Measurements from ENCODE around the gene GRM7.

GRM7 gene

GRCh38 chr3:7518026-7518425 lies 657.1 kb downstream of the GRM7 start:
- no peaks in the 10 kb centered on the region for H3K27me3 Mint-ChIP-seq
- H3K27ac Mint-ChIP-seq = no peak overlapping the region
- no peak overlapping the region for H3K4me3 Mint-ChIP-seq
- H3K9me3 Mint-ChIP-seq = peaks cover 3% of the 10 kb centered on the region
- H3K4me1 Mint-ChIP-seq = no peaks in the 10 kb centered on the region
- no peaks in the 10 kb centered on the region for H3K36me3 Mint-ChIP-seq
- ATAC-seq = no peak

DNA sequence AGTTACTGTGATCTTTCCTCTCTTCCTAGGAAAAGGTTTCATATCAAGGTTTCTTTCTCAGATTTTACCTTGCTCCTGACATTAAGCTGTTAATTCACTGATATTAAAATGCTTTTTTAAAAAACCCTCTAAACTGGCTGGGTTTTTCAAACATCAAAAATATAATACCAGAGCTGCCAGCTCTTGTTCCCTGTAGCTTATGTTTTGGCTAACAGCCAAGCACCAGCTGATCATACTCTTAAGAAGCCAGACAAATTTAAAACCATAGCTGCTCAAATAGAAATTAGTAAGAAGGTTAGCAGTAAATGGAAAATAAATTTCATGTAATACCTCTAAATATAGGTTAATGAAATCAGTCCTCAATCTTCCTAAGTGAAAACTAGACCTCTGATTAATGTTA lies 657.5 kb downstream of the GRM7 start:
- Mint-ChIP-seq H3K27ac (no peak overlapping the region), H3K27me3 (no peaks in the 10 kb centered on the region), H3K4me1 (no peaks in the 10 kb centered on the region), H3K36me3 (no peaks in the 10 kb centered on the region), H3K9me3 (peaks cover 4% of the 10 kb centered on the region), H3K4me3 (no peak overlapping the region)
- ATAC-seq = no peak

DNA sequence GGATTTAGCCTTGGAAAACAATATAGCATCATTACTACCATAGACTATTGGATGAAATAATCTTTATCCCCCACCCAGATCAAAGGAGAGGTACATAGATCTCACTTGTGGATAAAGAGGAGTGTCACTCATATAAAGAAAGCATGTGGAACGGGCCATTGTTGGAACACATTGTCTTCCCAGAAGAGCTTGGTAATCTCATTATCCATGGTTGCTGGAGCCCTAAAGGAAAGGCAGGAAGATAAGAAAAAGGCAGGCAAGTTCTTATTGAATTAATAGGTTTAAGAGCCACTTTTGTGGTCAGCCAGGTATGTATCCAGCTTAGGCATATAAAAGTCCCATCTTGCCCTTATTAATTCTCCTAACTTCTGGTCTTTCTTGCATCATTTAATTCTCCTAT lies 659.1 kb downstream of the GRM7 start:
- ATAC-seq = no peak
- peaks cover 6% of the 10 kb centered on the region for H3K9me3 Mint-ChIP-seq
- no peak overlapping the region for H3K4me3 Mint-ChIP-seq
- no peak overlapping the region for H3K27ac Mint-ChIP-seq
- H3K36me3 Mint-ChIP-seq = no peaks in the 10 kb centered on the region
- no peaks in the 10 kb centered on the region for H3K4me1 Mint-ChIP-seq
- no peaks in the 10 kb centered on the region for H3K27me3 Mint-ChIP-seq

DNA sequence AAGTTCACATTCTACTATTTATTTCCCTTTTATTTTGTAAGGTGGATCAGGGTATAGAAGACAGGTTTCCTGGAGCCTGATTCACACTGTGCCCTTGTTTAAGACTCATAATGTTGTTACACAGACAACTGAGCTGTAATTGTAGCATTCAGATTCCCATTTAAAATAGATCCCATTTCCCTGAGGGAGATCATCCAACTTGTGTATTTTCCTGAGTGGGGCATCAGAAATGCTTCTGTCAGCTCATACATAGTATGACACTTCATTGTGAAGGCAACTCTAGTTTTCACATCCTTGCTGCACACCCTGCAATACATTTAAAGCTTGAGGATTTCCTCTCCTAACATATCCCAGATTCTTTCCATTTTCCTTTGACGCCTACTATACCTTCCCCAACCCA lies 659.7 kb downstream of the GRM7 start:
- H3K9me3 Mint-ChIP-seq = peaks cover 8% of the 10 kb centered on the region

DNA sequence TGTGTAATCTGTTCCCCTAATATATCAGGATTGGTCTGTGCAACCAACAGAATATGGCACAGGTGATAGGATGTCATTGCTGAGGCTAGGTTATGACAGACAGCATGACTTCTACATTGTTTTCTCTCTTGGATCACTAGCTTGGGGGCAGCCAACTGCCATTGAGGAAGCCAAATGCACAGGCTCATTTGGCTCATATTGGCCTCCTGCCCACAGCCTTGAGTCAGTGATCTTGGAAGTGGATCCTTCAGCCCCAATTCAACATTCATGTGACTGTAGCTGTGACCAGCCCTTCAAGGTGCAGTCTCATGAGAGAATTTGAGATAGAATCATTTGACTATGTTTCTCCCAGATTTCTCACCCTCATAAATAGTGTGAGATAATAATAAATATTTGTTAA lies 675.6 kb downstream of the GRM7 start:
- Mint-ChIP-seq H3K27ac (no peak overlapping the region), H3K27me3 (no peaks in the 10 kb centered on the region), H3K4me3 (no peak overlapping the region), H3K9me3 (no peaks in the 10 kb centered on the region), H3K4me1 (no peaks in the 10 kb centered on the region), H3K36me3 (no peaks in the 10 kb centered on the region)
- no peak for ATAC-seq

More for the DNA sequence above, 659.7 kb downstream of the GRM7 start:
- H3K27me3 Mint-ChIP-seq = no peaks in the 10 kb centered on the region
- H3K4me3 Mint-ChIP-seq = no peak overlapping the region
- no peaks in the 10 kb centered on the region for H3K4me1 Mint-ChIP-seq
- H3K27ac Mint-ChIP-seq = no peak overlapping the region
- no peaks in the 10 kb centered on the region for H3K36me3 Mint-ChIP-seq
- ATAC-seq = no peak

GRCh38 chr3:7536921-7537320 lies 676.0 kb downstream of the GRM7 start:
- Mint-ChIP-seq H3K4me3 (no peak overlapping the region), H3K9me3 (no peaks in the 10 kb centered on the region), H3K36me3 (no peaks in the 10 kb centered on the region), H3K27me3 (no peaks in the 10 kb centered on the region), H3K27ac (no peak overlapping the region), H3K4me1 (no peaks in the 10 kb centered on the region)
- no peak for ATAC-seq

DNA sequence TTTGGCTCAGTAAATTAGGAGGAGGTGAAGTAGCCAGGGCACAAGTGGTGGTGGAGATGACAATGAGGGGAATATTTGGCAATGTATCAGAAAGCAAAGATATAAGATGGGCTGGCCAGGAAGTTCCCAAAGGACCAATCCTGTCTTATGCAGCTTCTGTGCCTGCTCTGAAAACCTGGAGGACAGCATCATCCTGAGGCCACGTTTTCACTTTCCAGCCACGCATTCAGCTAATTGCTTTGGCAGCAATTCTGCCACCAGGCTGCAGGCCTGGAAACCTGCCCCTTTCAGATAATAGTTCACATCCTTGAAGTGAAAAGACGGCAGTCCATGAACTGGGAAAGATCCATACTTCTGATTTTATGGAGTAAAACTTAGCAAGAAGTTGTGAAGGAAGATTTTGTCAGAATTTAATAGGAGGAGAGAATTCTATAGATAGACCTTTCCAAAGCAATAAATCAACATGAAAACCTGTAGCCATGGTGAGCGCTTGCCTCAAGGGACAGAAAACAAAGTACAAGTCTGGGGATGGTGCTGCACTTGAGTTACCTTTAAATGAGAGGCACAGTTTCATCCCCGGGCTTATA lies 682.5 kb downstream of the GRM7 start:
- ATAC-seq = no peak
- H3K4me1 Mint-ChIP-seq = no peaks in the 10 kb centered on the region
- no peaks in the 10 kb centered on the region for H3K27me3 Mint-ChIP-seq
- no peaks in the 10 kb centered on the region for H3K9me3 Mint-ChIP-seq
- H3K36me3 Mint-ChIP-seq = no peaks in the 10 kb centered on the region
- H3K27ac Mint-ChIP-seq = no peak overlapping the region
- H3K4me3 Mint-ChIP-seq = no peak overlapping the region

GRCh38 chr3:7545334-7545733 lies 684.4 kb downstream of the GRM7 start:
- no peaks in the 10 kb centered on the region for H3K4me1 Mint-ChIP-seq

GRCh38 chr3:7546253-7546652 lies 685.3 kb downstream of the GRM7 start:
- no peak overlapping the region for H3K27ac Mint-ChIP-seq

More at GRCh38 chr3:7545334-7545733, 684.4 kb downstream of the GRM7 start:
- no peak overlapping the region for H3K27ac Mint-ChIP-seq
- H3K9me3 Mint-ChIP-seq = no peaks in the 10 kb centered on the region
- H3K4me3 Mint-ChIP-seq = no peak overlapping the region
- no peaks in the 10 kb centered on the region for H3K36me3 Mint-ChIP-seq
- no peaks in the 10 kb centered on the region for H3K27me3 Mint-ChIP-seq
- no peak for ATAC-seq

GRCh38 chr3:7547826-7548225 lies 686.9 kb downstream of the GRM7 start:
- ATAC-seq = no peak
- Mint-ChIP-seq H3K4me3 (no peak overlapping the region), H3K4me1 (no peaks in the 10 kb centered on the region), H3K9me3 (peaks cover 6% of the 10 kb centered on the region), H3K27me3 (no peaks in the 10 kb centered on the region), H3K27ac (no peak overlapping the region), H3K36me3 (no peaks in the 10 kb centered on the region)

More at GRCh38 chr3:7546253-7546652, 685.3 kb downstream of the GRM7 start:
- ATAC-seq = no peak
- Mint-ChIP-seq H3K27me3 (no peaks in the 10 kb centered on the region), H3K4me1 (no peaks in the 10 kb centered on the region), H3K9me3 (no peaks in the 10 kb centered on the region), H3K4me3 (no peak overlapping the region), H3K36me3 (no peaks in the 10 kb centered on the region)

GRCh38 chr3:7562892-7563291 lies 702.0 kb downstream of the GRM7 start:
- no peak overlapping the region for H3K4me3 Mint-ChIP-seq

GRCh38 chr3:7565574-7565973 lies 704.7 kb downstream of the GRM7 start:
- Mint-ChIP-seq H3K9me3 (peaks cover 5% of the 10 kb centered on the region), H3K27ac (no peak overlapping the region), H3K4me3 (no peak overlapping the region), H3K36me3 (no peaks in the 10 kb centered on the region), H3K4me1 (no peaks in the 10 kb centered on the region), H3K27me3 (no peaks in the 10 kb centered on the region)
- no peak for ATAC-seq

More at GRCh38 chr3:7562892-7563291, 702.0 kb downstream of the GRM7 start:
- Mint-ChIP-seq H3K27ac (no peak overlapping the region), H3K4me1 (no peaks in the 10 kb centered on the region), H3K36me3 (no peaks in the 10 kb centered on the region), H3K9me3 (peaks cover 2% of the 10 kb centered on the region), H3K27me3 (no peaks in the 10 kb centered on the region)
- ATAC-seq = no peak

- H3K4me1 Mint-ChIP-seq = no peaks in the 10 kb centered on the region
These were observed 706.2 kb downstream of the GRM7 start for GRCh38 chr3:7567160-7567559.

DNA sequence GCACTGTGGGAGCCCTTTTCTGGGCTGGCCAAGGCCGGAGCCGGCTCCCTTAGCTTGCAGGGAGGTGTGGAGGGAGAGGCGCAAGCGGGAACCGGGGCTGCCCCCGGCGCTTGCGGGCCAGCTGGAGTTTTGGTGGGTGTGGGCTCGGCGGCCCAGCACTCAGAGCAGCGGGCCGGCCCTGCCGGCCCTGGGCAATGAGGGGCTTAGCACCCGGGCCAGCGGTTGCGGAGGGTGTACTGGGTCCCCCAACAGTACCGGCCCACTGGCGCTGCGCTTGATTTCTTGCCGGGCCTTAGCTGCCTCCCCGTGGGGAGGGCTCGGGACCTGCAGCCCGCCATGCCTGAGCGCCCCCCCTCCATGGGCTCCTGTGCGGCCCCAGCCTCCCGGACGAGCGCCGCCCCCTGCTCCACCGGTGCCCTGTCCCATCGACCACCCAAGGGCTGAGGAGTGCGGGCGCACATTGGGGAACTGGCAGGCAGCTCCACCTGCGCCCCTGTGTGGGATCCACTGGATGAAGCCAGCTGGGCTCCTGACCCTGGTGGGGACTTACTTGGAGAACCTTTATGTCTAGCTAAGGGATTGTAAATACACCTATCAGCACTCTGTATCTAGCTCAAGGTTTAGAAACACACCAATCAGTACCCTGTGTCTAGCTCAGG lies 707.7 kb downstream of the GRM7 start:
- no peaks in the 10 kb centered on the region for H3K27me3 Mint-ChIP-seq
- H3K9me3 Mint-ChIP-seq = peaks cover 8% of the 10 kb centered on the region
- ATAC-seq = no peak
- H3K36me3 Mint-ChIP-seq = no peaks in the 10 kb centered on the region
- no peaks in the 10 kb centered on the region for H3K4me1 Mint-ChIP-seq
- H3K27ac Mint-ChIP-seq = no peak overlapping the region
- no peak overlapping the region for H3K4me3 Mint-ChIP-seq

More at GRCh38 chr3:7567160-7567559, 706.2 kb downstream of the GRM7 start:
- Mint-ChIP-seq H3K36me3 (no peaks in the 10 kb centered on the region), H3K27me3 (no peaks in the 10 kb centered on the region), H3K27ac (no peak overlapping the region), H3K9me3 (peaks cover 10% of the 10 kb centered on the region), H3K4me3 (no peak overlapping the region)
- ATAC-seq = no peak

DNA sequence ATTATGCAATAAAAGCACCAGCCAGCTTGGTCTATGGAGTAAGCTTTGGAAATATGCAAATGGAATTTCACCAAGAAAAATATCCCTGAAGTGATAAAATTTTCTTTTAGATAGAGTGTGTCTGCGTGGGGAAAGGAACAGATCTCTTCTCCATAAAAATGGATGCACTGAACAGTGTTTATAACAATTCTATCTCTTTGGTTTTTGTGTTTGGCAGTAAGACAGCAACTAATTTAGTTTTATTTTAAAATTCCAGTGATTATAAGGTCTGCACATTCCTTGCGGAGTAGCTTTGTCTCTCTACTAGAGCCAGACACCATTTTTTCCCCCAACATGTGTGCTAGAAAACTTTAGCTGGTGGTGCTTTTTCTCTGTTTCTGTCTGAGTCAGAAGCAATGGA lies 712.4 kb downstream of the GRM7 start:
- Mint-ChIP-seq H3K9me3 (peaks cover 8% of the 10 kb centered on the region), H3K27ac (no peak overlapping the region), H3K4me1 (no peaks in the 10 kb centered on the region), H3K27me3 (no peaks in the 10 kb centered on the region), H3K4me3 (no peak overlapping the region), H3K36me3 (no peaks in the 10 kb centered on the region)
- no peak for ATAC-seq

DNA sequence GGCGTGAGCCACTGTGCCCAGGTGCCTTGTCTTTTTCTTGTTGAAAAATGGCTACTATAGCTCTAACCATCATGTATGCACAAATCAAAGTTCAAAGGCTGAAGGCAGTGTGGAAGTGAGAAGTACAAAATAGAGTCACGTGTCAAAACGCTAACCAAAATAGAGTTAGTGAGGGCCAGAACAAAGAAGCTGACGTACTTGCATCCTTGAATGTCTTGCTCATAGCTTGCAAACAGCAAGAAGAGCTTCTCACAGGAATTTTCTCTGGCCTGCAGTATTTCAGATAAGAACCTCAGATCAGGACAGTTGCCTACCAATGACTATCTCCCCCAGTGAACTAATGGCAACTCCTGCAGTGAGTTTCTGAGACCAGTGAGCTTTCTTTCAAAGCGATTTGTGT lies 713.5 kb downstream of the GRM7 start:
- no peaks in the 10 kb centered on the region for H3K27me3 Mint-ChIP-seq
- H3K27ac Mint-ChIP-seq = no peak overlapping the region
- H3K9me3 Mint-ChIP-seq = peaks cover 8% of the 10 kb centered on the region
- H3K4me1 Mint-ChIP-seq = no peaks in the 10 kb centered on the region
- H3K36me3 Mint-ChIP-seq = no peaks in the 10 kb centered on the region
- no peak for ATAC-seq
- no peak overlapping the region for H3K4me3 Mint-ChIP-seq
